Loucy (cell line): ENCODE measurements around the gene EFNB1.

Experiments used
- EZH2phosphoT487 ChIP-seq: fragments of 200-600 bp; IDR thresholded peaks from 2 replicates; pipeline ENCODE4 v1.6.1; 2018; ENCODE audit warnings: antibody characterized with exemption, mild to moderate bottlenecking, moderate library complexity, borderline replicate concordance
- TF ChIP-seq, protein P1 (sequence below): fragments of 200-600 bp; sonication (generic); conservative IDR thresholded peaks from 2 replicates; pipeline ENCODE4 v1.5.1; 2014; ENCODE audit warnings: mild to moderate bottlenecking, antibody characterized with exemption, low read length

DNA sequence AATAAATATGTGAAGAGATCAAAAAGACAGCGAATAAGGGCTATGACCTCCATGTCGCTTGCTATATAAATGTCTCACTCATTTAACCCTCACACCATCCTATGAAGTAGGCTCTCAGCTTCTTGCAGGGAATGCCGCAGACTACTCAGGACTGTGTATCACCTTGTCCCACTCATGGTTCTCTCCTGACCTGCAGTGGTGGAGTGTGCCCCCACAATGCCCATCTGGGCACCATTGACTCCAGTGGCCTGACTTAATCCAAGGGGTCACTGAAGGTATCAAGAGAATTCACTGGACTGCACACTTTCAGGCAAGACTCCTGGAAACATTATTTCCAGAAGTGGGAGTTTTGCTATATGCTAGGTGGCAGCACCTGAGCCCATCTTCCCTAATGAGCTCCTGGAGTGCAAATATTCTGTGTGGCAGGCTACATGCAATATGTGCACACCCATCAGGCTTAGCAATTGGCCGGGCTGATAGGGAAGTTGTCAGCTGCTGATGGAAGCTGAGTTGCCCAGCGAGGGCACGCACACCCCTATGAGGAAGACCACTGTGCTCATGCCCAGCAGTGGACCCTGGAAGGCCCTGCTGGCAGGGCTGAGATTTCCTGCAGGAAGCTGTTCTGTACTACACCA is 8.2 kb upstream of the EFNB1 start:
- TF ChIP-seq, protein P1, sequence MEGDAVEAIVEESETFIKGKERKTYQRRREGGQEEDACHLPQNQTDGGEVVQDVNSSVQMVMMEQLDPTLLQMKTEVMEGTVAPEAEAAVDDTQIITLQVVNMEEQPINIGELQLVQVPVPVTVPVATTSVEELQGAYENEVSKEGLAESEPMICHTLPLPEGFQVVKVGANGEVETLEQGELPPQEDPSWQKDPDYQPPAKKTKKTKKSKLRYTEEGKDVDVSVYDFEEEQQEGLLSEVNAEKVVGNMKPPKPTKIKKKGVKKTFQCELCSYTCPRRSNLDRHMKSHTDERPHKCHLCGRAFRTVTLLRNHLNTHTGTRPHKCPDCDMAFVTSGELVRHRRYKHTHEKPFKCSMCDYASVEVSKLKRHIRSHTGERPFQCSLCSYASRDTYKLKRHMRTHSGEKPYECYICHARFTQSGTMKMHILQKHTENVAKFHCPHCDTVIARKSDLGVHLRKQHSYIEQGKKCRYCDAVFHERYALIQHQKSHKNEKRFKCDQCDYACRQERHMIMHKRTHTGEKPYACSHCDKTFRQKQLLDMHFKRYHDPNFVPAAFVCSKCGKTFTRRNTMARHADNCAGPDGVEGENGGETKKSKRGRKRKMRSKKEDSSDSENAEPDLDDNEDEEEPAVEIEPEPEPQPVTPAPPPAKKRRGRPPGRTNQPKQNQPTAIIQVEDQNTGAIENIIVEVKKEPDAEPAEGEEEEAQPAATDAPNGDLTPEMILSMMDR = no peak
- no peak for TF ChIP-seq EZH2phosphoT487
